ENCODE data around the gene PRICKLE2.

- TF ChIP-seq, protein P1, sequence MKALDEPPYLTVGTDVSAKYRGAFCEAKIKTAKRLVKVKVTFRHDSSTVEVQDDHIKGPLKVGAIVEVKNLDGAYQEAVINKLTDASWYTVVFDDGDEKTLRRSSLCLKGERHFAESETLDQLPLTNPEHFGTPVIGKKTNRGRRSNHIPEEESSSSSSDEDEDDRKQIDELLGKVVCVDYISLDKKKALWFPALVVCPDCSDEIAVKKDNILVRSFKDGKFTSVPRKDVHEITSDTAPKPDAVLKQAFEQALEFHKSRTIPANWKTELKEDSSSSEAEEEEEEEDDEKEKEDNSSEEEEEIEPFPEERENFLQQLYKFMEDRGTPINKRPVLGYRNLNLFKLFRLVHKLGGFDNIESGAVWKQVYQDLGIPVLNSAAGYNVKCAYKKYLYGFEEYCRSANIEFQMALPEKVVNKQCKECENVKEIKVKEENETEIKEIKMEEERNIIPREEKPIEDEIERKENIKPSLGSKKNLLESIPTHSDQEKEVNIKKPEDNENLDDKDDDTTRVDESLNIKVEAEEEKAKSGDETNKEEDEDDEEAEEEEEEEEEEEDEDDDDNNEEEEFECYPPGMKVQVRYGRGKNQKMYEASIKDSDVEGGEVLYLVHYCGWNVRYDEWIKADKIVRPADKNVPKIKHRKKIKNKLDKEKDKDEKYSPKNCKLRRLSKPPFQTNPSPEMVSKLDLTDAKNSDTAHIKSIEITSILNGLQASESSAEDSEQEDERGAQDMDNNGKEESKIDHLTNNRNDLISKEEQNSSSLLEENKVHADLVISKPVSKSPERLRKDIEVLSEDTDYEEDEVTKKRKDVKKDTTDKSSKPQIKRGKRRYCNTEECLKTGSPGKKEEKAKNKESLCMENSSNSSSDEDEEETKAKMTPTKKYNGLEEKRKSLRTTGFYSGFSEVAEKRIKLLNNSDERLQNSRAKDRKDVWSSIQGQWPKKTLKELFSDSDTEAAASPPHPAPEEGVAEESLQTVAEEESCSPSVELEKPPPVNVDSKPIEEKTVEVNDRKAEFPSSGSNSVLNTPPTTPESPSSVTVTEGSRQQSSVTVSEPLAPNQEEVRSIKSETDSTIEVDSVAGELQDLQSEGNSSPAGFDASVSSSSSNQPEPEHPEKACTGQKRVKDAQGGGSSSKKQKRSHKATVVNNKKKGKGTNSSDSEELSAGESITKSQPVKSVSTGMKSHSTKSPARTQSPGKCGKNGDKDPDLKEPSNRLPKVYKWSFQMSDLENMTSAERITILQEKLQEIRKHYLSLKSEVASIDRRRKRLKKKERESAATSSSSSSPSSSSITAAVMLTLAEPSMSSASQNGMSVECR (CRISPR knock-in tag; IDR thresholded peaks at IDR 0.05; ENCODE audit: borderline replicate concordance), result no peak
- TF ChIP-seq CTCF (IDR thresholded peaks at IDR 0.05) (no peak), IRF2 (CRISPR knock-in tag; IDR thresholded peaks at IDR 0.05; ENCODE audit: borderline replicate concordance, low read depth) (no peak), USF1 (CRISPR knock-in tag; IDR thresholded peaks at IDR 0.05) (no peak), FOXJ3 (CRISPR knock-in tag; IDR thresholded peaks at IDR 0.05; ENCODE audit: borderline replicate concordance) (no peak), E2F4 (CRISPR knock-in tag; IDR thresholded peaks at IDR 0.05; ENCODE audit: borderline replicate concordance, low read depth) (no peak), SP1 (CRISPR knock-in tag; conservative IDR thresholded peaks at IDR 0.05) (no peak), ELF4 (CRISPR knock-in tag; IDR thresholded peaks at IDR 0.05; ENCODE audit: low read depth) (no peak), JUN (CRISPR knock-in tag; IDR thresholded peaks at IDR 0.05) (no peak), FOXK1 (CRISPR knock-in tag; IDR thresholded peaks at IDR 0.05) (no peak), CBFB (CRISPR knock-in tag; IDR thresholded peaks at IDR 0.05; ENCODE audit: low read depth) (no peak), HMGXB4 (CRISPR knock-in tag; IDR thresholded peaks at IDR 0.05) (no peak)
- TF ChIP-seq, protein P2, sequence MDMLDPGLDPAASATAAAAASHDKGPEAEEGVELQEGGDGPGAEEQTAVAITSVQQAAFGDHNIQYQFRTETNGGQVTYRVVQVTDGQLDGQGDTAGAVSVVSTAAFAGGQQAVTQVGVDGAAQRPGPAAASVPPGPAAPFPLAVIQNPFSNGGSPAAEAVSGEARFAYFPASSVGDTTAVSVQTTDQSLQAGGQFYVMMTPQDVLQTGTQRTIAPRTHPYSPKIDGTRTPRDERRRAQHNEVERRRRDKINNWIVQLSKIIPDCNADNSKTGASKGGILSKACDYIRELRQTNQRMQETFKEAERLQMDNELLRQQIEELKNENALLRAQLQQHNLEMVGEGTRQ (CRISPR knock-in tag; IDR thresholded peaks at IDR 0.05), result no peak
These were observed 28.4 kb upstream of the PRICKLE2 start for GRCh38 chr3:64253689-64254088.
